Heart left ventricle (tissue), 13 donors: Measurements from ENCODE around the gene DNPEP.

Experiments used
- POLR2A ChIP-seq, 2 donors: fragments of 450-650 bp; IDR thresholded peaks; one replicate each; pipeline ENCODE4 v1.6.1; 2017; ENCODE audit warnings: antibody characterized with exemption in 2 of 2, mild to moderate bottlenecking in 2 of 2, moderate library complexity in 2 of 2
- TF ChIP-seq, protein P1 (sequence below), 12 donors: fragments of 200-600 bp; sonication (generic) in 4 of 12; IDR thresholded peaks; one replicate each; pipeline versions ENCODE4 v1.5.0 to v1.8.0; 2018 to 2022; ENCODE audit warnings: antibody characterized with exemption in 12 of 12, mild to moderate bottlenecking in 5 of 12
- donor health status: ischemic (EF 13 %, LVEDD 7.1; RV severe dilation, severe dysfunction).
- donor health status: DM: no; HTN: yes; CAD: no.
- donor health status: DM: no; HTN: no; CAD: no.
- donor health status: ischemic (EF 25% LVEDD 6.9; RV normal size, moderate dysfunction).
- donor health status: ischemic (EF 25% LVEDD 5.7; RV mildly dilated, moderate dysfunction).
- donor health status: ischemic (EF 35%, LVEDD 5.7; RV mildly dilated, moderate dysfunction).
- donor health status: nonischemic (EF 11% LVEDD 7.7; RV severe dilation, severe dysfunction).
- donor health status: DM: yes; HTN: yes; CAD: no.
- donor health status: PGD.
- donor health status: ischemic (EF 29% LVEDD 5.4; RV normal size, mild dysfunction).
- donor health status: nonischemic (EF 23%, LVEDD 6.1; RV moderate dilation, normal function).

DNA sequence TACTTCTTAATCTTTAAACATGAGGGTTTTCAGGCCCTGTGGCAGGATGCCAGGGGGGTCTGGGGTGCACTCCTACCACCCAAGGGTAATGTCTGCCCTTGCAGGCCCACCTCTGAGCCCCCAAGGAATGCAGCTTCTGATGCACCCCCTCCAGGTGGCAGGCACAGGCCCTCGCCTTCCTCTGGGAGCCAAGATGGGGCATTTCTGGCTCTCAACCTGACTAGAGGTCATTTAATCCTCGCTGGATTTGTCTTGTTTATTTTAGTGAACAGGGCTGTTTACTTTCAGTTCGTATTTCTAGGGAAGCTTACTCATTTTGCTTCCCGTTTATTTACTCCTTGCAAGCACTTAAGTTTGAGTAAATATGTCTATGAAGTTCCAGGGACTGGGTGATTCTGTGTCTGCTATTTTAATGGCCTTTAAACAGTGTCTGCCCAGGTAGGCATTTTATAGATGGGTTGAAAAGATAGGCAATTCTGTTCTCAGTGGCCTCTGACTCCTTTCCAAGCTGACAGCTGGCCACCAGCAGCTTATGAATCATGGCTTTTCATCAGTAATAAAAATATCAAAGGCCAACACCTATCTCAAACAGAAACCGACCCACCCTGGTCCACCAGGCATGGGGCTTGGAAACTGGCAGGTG lies 11.1 kb upstream of the DNPEP start:
- TF ChIP-seq, protein P1, sequence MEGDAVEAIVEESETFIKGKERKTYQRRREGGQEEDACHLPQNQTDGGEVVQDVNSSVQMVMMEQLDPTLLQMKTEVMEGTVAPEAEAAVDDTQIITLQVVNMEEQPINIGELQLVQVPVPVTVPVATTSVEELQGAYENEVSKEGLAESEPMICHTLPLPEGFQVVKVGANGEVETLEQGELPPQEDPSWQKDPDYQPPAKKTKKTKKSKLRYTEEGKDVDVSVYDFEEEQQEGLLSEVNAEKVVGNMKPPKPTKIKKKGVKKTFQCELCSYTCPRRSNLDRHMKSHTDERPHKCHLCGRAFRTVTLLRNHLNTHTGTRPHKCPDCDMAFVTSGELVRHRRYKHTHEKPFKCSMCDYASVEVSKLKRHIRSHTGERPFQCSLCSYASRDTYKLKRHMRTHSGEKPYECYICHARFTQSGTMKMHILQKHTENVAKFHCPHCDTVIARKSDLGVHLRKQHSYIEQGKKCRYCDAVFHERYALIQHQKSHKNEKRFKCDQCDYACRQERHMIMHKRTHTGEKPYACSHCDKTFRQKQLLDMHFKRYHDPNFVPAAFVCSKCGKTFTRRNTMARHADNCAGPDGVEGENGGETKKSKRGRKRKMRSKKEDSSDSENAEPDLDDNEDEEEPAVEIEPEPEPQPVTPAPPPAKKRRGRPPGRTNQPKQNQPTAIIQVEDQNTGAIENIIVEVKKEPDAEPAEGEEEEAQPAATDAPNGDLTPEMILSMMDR (IDR thresholded peaks at IDR 0.05) = no peak
- no peak for TF ChIP-seq POLR2A (IDR thresholded peaks at IDR 0.05)
